ENCODE data around the gene TRIM24. TPM values are rescaled to one million over a fixed set of nuclear protein-coding genes. Genes with fewer than 3 reads are reported as not detected.
A peak's percentile ranks its signal among the peaks of the same experiment; 100 is the strongest.

The TRIM24 gene
- polyA plus RNA-seq, 3 donors: 3.5 to 8.9 (median 6.0) TPM

DNA sequence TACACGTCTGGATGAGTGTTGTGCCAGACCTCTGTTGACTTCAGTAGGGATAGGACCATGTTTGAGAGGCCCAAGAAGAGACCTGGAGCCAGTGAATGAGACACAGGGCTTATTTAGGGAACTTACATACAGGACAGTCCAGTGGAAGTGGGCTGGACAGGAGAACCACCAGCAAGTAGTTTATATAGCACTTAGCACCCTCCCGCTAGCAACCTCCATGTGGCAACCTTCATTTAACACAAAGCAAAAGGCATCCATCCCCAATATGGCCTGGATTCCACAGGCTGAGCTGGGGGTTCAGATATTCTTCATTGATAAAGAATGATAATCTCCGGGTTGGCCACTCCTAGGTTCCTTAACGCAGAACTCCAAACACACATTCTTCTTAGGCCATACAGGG lies 93.7 kb downstream of the TRIM24 start:
- whole genome bisulfite sequencing (ENCODE audit: insufficient coverage): no CpG with 5 or more reads among the region's 4 CpGs
- peaks cover 36 to 65% (median 53%) of the 10 kb centered on the region in 7 donors for H3K9me3 Mint-ChIP-seq
- no peak for TF ChIP-seq CTCF (IDR thresholded peaks at IDR 0.05)
- H3K36me3 ChIP-seq (replicated peaks in 1 of 2; ENCODE audit: control insufficient read depth in 1 of 2, insufficient read depth in 2 of 2, low read length in 2 of 2): peaks cover 80 to 100% of the 10 kb centered on the region in 2 donors
- H3K36me3 Mint-ChIP-seq: peaks cover 80 to 93% of the 10 kb centered on the region in 2 donors
- H3K27me3 Mint-ChIP-seq (ENCODE audit: low read depth in 3 of 3): peaks cover 0 to 2% (median 1%) of the 10 kb centered on the region in 3 donors
- DNase-seq: no peak
- no peaks in the 10 kb centered on the region for H3K4me1 ChIP-seq (ENCODE audit: control insufficient read depth in 1 of 2, insufficient read depth in 2 of 2, low read length in 2 of 2)
- H3K4me2 ChIP-seq (replicated peaks; ENCODE audit: extremely low read depth, low read length, poor library complexity, severe bottlenecking): no peak overlapping the region
- no peaks in the 10 kb centered on the region for H4K20me1 ChIP-seq (ENCODE audit: insufficient read depth, low read length)
- peak overlapping the region in 1 of 7 donors; percentile 76 for H3K27ac Mint-ChIP-seq
- no peak overlapping the region for H3K27ac ChIP-seq (ENCODE audit: low read depth in 1 of 2, low read length in 2 of 2)
- no peaks in the 10 kb centered on the region for H3K4me1 Mint-ChIP-seq
- H3K27me3 ChIP-seq (ENCODE audit: control insufficient read depth in 2 of 2, insufficient read depth in 2 of 2, low read length in 2 of 2): no peaks in the 10 kb centered on the region
- H3K79me2 ChIP-seq (ENCODE audit: insufficient read depth, low read length): no peaks in the 10 kb centered on the region
- H3K9me3 ChIP-seq (replicated peaks in 1 of 2; ENCODE audit: control insufficient read depth in 1 of 2, insufficient read depth in 1 of 2, low read length in 2 of 2): peaks cover 45 to 69% of the 10 kb centered on the region in 2 donors
- H3K4me3 ChIP-seq (replicated peaks in 1 of 3; ENCODE audit: low read depth in 2 of 3, low read length in 3 of 3): no peak overlapping the region
- H3K9ac ChIP-seq (ENCODE audit: insufficient read depth, low read length, poor library complexity, severe bottlenecking): no peak overlapping the region
- intact Hi-C loops (cut with micrococcal nuclease): no loop called here
- no peak overlapping the region for H2AFZ ChIP-seq (ENCODE audit: insufficient read depth, low read depth, low read length, poor library complexity, severe bottlenecking)
- no peak overlapping the region for H3K4me3 Mint-ChIP-seq

GRCh38 chr7:138554674-138555073 lies 94.6 kb downstream of the TRIM24 start:
- Histone ChIP-seq H3K4me3 (replicated peaks in 1 of 3; ENCODE audit: low read depth in 2 of 3, low read length in 3 of 3) (no peak overlapping the region), H3K9me3 (replicated peaks in 1 of 2; ENCODE audit: control insufficient read depth in 1 of 2, insufficient read depth in 1 of 2, low read length in 2 of 2) (peaks cover 54 to 78% of the 10 kb centered on the region in 2 donors), H4K20me1 (ENCODE audit: insufficient read depth, low read length) (no peaks in the 10 kb centered on the region), H3K27ac (ENCODE audit: low read depth in 1 of 2, low read length in 2 of 2) (no peak overlapping the region), H3K36me3 (replicated peaks in 1 of 2; ENCODE audit: control insufficient read depth in 1 of 2, insufficient read depth in 2 of 2, low read length in 2 of 2) (peaks cover 86 to 100% of the 10 kb centered on the region in 2 donors), H3K79me2 (ENCODE audit: insufficient read depth, low read length) (peaks cover under 1% of the 10 kb centered on the region), H3K27me3 (ENCODE audit: control insufficient read depth in 2 of 2, insufficient read depth in 2 of 2, low read length in 2 of 2) (no peaks in the 10 kb centered on the region), H3K4me1 (ENCODE audit: control insufficient read depth in 1 of 2, insufficient read depth in 2 of 2, low read length in 2 of 2) (no peaks in the 10 kb centered on the region), H2AFZ (ENCODE audit: insufficient read depth, low read depth, low read length, poor library complexity, severe bottlenecking) (no peak overlapping the region), H3K9ac (ENCODE audit: insufficient read depth, low read length, poor library complexity, severe bottlenecking) (no peak overlapping the region), H3K4me2 (replicated peaks; ENCODE audit: extremely low read depth, low read length, poor library complexity, severe bottlenecking) (no peak overlapping the region)
- Mint-ChIP-seq H3K36me3 (peaks cover 81 to 95% of the 10 kb centered on the region in 2 donors), H3K27ac (no peak overlapping the region), H3K4me1 (no peaks in the 10 kb centered on the region), H3K27me3 (ENCODE audit: low read depth in 3 of 3) (peaks cover 0 to 2% (median 2%) of the 10 kb centered on the region in 3 donors), H3K9me3 (peaks cover 35 to 71% (median 59%) of the 10 kb centered on the region in 7 donors), H3K4me3 (no peak overlapping the region)
- WGBS (ENCODE audit: insufficient coverage): 100% methylated on average over 3 of the region's 4 CpGs
- TF ChIP-seq CTCF (IDR thresholded peaks at IDR 0.05): no peak
- DNase-seq: no peak
- intact Hi-C loops (cut with micrococcal nuclease): no loop called here

Measured in CD14-positive monocyte (primary cell).